HL-60 (cell line): ENCODE results near the gene PTPA.

Source experiments
- DNase-seq, 2 experiments: peaks; one replicate each; pipeline ENCODE4 v3.0.0-alpha.2; 2010 to 2020; ENCODE audit warnings: low read depth in 1 of 2, low spot score in 1 of 2
- H3K27ac ChIP-seq: fragments of 250-450 bp; sonication (Bioruptor Pico); replicated peaks from 2 replicates; pipeline ENCODE4 v1.5.1; 2020; ENCODE audit warnings: mild to moderate bottlenecking, moderate library complexity
- H3K27me3 ChIP-seq: fragments of 250-450 bp; sonication (Bioruptor Pico); 2 replicates; pipeline ENCODE4 v1.5.1; 2021; ENCODE audit warnings: mild to moderate bottlenecking, moderate library complexity; ENCODE audit not compliant: insufficient read depth, poor library complexity, severe bottlenecking
- H3K4me3 ChIP-seq: replicated peaks from 2 replicates; pipeline ENCODE4 v1.5.1; 2011; ENCODE audit warnings: mild to moderate bottlenecking, control low read depth, low read length; ENCODE audit not compliant: insufficient read depth
- CTCF ChIP-seq: IDR thresholded peaks from one replicate; pipeline ENCODE4 v1.5.1; 2011; ENCODE audit warnings: low read length, control low read depth, inconsistent platforms; ENCODE audit not compliant: insufficient read depth
- GABPA ChIP-seq: IDR thresholded peaks from 2 replicates; pipeline ENCODE4 v1.6.1; 2012; ENCODE audit warnings: low read depth
- POLR2AphosphoS5 ChIP-seq: IDR thresholded peaks from 2 replicates; pipeline ENCODE4 v1.6.1; 2012; ENCODE audit warnings: low read depth
- REST ChIP-seq: IDR thresholded peaks from 2 replicates; pipeline ENCODE4 v1.6.1; 2012; ENCODE audit warnings: low read depth; ENCODE audit not compliant: insufficient replicate concordance
- SPI1 ChIP-seq: IDR thresholded peaks from 2 replicates; pipeline ENCODE4 v1.6.1; 2012; ENCODE audit warnings: low read depth, mild to moderate bottlenecking, borderline replicate concordance
- long read RNA-seq: library from polyadenylated mRNA; unstranded; transcript quantifications from one replicate; pipeline ENCODE4 v2.0.0, GENCODE V29; 2020

The PTPA gene
- long read RNA-seq, transcript PTPA-207 (10 exons, 2,737 nt): major isoform, 43 of 71 reads
- long read RNA-seq, transcript PTPA-213 (3 exons, 952 nt): minor isoform, 6 of 71 reads
- long read RNA-seq, partial matches to known transcripts: 1 of 71 reads
- long read RNA-seq, other reads (novel, unspliced or antisense): 11 of 71 reads

GRCh38 chr9:129110740-129111527 lies at the start of gene PTPA, which contains the start of gene CRAT:
TSS of gene PTPA (plus strand) at chr9:129111415. CDS start at chr9:129111601, 186 bp downstream.
TSS of gene CRAT (minus strand) at chr9:129110793. CDS start at chr9:129110509, 284 bp downstream.
- peak within 1 kb of the TSS; percentile 68 for H3K4me3 ChIP-seq
- TF ChIP-seq GABPA (no peak), POLR2AphosphoS5 (peak; percentile 82)
- no peaks in the 10 kb centered on the region for H3K27me3 ChIP-seq
- H3K27ac ChIP-seq: peak within 1 kb of the TSS; percentile 94
- peak; percentile 92 to 97 for DNase-seq

- Histone ChIP-seq H3K27me3 (no peaks in the 10 kb centered on the region), H3K4me3 (no peak overlapping the region), H3K27ac (no peak overlapping the region)
- TF ChIP-seq GABPA: no peak
- TF ChIP-seq POLR2AphosphoS5: no peak
- no peak for TF ChIP-seq CTCF
- TF ChIP-seq REST: no peak
- no peak for TF ChIP-seq SPI1
- no peak for DNase-seq
Observed at GRCh38 chr9:129063061-129063460, 48.2 kb upstream of the PTPA start.

- Histone ChIP-seq H3K27me3 (no peaks in the 10 kb centered on the region), H3K4me3 (no peak overlapping the region), H3K27ac (no peak overlapping the region)
- TF ChIP-seq REST (no peak), POLR2AphosphoS5 (0 out of 2 replicates have a peak, but pooled peaks have one; percentile 15), GABPA (no peak), CTCF (no peak)
- peak; percentile 50 to 59 for DNase-seq
Observed at GRCh38 chr9:129064499-129064908, 46.7 kb upstream of the PTPA start.

- H3K4me3 ChIP-seq: no peak overlapping the region
- TF ChIP-seq CTCF (no peak), REST (no peak), POLR2AphosphoS5 (no peak), SPI1 (no peak), GABPA (no peak)
- no peak for DNase-seq
- no peaks in the 10 kb centered on the region for H3K27me3 ChIP-seq
- H3K27ac ChIP-seq: peak overlapping the region; percentile 74
Observed at GRCh38 chr9:129068110-129068509, 43.1 kb upstream of the PTPA start.
